HG03196 (cell line): Measurements from ENCODE around the gene DLG2.
A peak's percentile ranks its signal among the peaks of the same experiment; 100 is the strongest.

ENCODE experiments used
- ATAC-seq: cut with Tn5 transposase; IDR thresholded peaks from one replicate; pipeline ENCODE4 v1.9.1; 2021; ENCODE audit not compliant: unreplicated experiment

DLG2 gene

DNA sequence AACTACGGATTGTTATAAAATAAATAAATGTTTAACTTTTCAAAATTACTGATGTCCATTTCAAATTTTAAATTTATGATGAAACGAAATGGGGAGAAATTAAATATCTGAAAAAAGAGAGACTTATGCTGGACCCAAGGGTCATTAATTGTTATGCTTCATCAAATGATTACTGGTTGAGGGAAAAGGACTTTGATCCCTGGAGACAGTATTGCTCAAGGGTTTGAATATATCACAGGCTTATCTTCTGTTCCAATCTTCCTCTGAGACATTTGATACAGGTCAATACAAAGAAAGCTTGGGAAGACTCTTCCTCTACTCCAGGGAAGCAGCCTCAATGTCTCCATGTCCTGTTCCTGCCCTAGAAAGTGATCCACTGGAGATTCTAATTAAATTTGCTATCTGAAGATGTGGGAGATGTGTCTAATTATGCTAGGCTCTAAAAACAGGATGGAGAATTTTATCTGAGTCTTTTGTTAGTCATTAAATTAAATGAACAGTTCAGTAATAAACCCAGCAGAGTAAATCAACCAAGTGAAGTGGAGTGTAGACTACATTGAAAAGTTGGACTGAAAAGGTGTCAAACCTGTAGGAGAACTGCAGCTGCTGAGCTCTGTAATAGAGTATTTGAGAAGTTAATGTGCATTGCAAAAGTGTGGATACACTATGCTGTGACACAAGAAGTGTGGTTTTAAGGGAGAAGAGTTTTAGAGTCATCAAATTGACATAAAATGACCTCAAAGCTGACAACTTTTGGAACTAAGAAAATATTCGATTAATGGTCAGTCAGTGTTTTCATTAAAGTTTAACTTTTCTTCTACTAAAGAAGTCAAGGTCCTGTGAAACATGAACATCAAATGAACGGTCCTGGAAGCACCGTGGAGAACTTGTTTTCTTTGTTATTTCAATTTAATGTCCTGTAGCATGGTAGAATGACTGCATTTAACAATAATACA, 1717.3 kb downstream of the DLG2 start:
- no peak for ATAC-seq

DNA sequence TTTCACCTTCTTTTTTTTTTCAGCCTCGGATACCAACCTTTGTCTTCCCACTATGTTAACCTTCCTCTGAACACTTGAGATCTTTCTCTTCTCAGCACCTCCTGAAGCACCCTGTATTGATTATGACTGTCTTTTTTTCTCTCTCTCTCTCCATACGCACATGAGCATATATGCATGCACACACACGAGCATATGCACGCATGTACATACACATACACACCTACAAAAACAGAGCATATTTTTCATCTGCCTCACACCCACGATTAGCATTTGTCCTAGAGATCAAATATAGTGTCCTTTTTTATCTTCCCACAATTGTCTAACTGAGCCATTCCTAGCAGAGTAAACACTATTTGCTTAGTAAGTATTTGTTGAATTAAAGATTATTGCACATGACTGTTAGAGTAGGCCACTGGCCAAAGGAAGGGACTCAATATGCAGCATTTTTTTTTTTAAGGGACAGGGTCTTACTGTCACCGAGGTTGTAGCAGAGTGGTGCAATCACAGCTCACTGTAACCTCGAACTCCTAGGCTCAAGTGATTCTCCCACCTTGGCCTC, 1718.8 kb downstream of the DLG2 start:
- ATAC-seq, result no peak

DNA sequence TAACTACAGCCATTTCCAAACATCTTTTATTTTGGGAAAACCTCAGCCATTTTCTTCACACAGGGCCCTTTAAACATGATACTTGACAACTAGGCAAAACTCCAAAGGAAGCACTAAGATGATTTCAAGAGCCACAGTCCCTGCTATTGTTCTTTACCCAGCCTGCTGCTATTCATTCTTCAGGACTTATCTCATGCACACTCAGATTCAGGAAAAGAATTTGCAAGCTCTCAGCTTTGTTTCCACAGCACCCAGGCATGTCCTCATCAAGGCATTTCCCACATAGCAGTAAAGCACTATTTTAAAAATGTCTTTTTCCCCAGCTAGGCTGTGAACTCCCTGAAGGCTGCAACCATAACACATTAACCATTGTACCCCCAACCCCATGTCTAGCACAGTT, 1731.6 kb downstream of the DLG2 start:
- ATAC-seq, result no peak

DNA sequence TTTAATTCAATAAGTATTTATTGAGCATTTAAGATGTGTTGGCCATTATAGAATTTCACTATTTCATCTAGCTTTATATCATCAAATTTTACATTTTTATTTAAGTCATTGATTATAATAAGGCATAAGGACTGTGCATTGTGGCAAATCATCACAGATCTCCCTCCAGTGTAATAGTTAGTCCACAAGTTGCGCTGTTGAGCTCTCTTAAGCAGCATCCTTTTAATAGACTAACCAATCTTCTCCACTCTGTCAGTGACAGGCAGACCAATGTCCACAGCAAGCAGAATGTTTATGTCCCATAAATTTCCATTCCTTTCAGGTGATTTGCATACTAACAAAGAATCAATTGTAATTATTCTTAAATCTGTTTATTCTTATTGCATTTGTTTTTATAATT, 1745.7 kb downstream of the DLG2 start:
- ATAC-seq, result no peak

DNA sequence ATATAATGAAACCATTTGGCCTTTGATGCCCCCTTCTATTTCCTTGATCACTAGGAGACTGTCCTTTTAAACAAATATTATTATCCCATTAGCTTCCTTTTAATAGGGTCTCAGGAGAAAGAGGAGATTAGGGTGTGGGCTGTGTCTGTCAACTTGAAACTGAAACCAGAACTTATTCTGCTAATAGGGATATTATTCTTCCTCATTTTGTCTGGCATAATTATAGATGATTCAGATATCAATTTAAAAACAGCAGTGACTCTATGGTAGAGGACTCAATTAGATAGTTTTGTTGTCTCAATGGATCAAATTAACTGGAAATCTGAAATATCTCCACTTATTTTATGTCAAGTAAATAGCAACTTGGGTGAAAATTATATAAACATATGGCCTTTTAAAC, 1756.1 kb downstream of the DLG2 start:
- ATAC-seq, result no peak

DNA sequence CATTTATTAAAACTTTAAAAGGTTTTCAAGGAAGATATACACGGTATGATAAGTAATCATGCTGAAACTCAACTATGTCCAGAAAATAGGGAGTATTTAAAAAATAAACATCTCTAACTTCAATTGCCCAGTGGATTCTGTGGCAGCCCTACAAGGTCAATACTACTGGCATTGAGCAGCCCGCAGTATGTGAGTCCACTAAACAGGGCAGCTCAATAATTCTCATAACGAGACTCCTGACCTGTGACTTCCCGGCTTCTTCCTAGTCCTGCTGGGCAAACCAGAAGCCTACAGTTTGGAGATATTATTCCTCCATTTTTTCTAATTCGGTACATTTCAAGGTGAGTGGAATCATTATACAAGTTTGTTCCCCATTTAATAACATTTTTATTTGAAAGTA, 1760.5 kb downstream of the DLG2 start:
- ATAC-seq, result no peak

DNA sequence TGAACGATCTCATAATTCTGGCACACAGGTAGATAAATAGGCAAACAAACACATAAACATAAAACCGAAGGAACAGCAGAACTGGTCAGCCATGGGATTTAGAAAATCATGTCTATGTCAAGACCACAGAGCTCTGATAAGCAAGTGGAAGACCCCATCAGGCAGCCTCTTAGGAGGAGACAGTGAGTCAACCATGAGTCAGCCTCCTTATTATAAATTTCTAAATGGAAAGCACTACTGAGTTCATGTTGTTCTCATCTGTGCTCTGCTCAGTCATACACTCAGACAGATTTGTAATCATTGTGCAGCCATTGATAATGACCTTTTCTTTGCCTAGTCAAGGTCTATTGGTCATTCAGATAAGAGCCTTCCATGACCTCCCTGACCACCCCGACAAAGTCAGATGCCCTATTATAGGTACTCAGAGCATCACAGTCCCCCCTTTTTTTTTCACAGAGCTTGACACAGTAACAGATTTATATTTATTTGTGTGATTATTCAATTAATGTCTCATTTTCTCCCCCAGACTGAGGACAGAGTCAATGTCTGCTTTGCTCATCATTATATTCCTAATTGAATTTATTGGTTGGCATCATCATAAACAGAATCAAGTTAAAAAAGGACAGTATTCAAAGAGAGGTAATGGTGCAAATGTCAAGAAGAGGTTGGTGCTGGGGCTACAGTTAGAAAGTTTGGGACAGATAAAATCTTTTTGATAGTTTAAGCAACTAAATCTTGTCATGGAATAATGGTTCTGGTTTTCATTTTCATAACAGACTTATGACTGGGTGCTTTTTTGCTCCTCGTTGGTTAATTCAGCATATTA, 1761.3 kb downstream of the DLG2 start:
- no peak for ATAC-seq

DNA sequence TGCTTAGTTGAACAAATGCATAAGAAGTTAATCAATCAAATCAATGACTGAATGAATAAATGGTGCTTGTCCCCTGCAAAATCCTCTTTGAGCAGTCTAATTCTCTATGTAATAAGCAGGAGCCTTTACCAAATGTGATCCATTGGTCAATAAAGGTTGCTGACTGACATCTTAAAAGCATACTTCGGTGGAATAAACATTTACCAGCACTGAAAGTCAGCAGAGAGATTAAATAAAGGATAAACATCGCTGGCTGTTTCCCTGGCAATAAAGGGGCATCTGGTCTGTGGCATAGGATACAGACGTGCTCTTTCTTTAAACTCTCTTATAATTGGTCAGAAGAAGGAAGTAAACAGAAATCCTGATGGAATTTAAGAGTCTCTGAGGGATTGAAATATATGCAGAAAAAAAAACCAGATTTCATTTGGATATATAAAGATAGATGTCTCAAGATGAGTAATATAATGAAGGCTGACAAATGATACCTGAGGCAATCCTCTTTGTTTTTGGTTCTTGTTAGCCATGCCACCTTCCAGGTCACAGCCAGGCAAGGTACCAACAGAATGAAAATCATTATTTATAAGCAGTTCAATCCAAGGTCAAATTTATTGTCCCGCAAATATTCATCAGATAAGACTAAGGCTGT, 1762.6 kb downstream of the DLG2 start:
- no peak for ATAC-seq

DNA sequence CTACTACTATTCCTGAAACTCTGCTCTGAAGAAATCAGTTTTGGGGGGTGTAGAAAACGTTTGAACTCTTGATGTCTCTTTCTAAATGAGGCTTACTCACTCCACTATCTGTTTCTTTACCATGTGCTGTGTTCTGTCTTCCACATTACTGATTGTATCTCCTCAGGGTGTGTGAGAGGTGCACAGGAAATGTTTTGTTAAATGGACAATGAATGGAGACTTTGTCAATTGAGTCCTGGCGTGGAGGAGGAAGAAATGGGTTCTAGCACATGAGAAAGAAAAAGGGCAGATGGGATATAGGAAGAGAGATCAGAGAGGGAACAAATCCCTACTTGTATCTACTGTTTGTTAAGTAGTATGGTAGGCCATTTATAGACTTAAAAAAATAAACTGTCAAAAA, 1763.9 kb downstream of the DLG2 start:
- no peak for ATAC-seq

DNA sequence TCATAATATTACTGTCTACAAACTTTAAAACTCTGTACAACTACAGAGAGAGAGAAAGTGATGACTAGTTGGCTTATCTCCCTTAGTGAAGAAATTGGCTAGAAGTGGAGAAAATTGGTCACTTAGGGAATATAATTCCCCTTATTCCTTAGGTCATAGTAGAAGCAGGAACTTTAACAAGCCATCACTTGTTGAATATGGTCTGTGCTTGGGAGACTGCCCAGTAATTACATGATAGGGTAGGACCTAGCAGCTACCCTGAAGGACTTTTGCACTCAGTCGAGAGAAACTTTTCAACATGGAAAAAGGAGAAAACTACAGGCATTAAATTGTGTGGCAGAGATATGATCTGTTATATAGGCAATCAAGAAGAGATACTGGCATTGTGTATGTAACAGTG, 1764.5 kb downstream of the DLG2 start:
- ATAC-seq, result no peak

DNA sequence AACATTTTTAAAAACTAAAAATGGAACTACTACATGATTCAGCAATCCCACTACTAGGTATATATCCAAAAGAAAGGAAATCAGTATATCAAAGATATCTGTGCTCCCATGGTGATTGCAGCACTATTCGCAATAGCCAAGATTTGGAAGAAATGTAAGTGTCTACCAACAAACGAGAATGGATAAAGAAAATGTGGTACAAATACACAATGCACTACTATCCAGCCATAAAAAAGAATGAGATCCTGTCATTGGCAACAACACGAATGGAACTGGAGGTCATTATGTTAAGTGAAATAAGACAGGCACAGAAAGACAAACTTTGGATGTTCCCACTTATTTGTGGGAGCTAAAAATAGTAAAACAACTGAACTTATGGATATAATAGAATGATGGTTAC, 1765.1 kb downstream of the DLG2 start:
- ATAC-seq, result no peak

DNA sequence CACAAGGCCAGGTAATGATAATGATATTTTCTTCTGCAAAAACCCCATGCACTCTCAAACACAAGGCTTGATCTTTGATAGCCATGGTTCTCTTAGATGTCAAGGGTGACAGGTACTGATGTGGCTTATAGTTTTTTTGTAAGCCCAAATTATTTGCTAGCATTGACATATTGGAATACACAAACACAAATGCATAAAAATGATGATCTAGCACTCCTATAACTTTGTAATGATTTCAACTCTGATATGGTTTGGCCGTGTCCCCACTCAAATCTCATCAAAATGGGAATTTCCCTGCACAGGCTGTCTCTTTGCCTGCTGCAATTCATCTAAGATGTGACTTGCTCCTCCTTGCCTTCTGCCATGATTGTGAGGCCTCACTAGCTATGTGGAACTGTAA, 1768.5 kb downstream of the DLG2 start:
- no peak for ATAC-seq

DNA sequence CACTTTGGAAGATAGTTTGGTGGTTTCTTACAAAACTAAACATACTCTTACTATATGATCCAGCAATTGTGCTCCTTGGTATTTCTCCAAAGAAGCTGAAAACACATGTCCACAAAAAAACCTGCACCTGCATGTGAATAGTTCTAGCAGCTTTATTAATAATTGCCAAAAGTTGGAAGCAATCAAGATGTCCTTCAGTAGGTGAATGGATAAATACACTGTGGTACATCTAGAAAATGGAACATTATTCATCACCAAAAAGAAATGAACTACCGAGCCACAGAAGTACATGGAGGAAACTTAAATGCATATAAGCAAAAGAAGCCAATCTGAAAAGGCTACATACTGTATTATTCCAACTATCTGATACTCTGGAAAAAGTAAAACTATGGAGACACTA, 1771.9 kb downstream of the DLG2 start:
- no peak for ATAC-seq

DNA sequence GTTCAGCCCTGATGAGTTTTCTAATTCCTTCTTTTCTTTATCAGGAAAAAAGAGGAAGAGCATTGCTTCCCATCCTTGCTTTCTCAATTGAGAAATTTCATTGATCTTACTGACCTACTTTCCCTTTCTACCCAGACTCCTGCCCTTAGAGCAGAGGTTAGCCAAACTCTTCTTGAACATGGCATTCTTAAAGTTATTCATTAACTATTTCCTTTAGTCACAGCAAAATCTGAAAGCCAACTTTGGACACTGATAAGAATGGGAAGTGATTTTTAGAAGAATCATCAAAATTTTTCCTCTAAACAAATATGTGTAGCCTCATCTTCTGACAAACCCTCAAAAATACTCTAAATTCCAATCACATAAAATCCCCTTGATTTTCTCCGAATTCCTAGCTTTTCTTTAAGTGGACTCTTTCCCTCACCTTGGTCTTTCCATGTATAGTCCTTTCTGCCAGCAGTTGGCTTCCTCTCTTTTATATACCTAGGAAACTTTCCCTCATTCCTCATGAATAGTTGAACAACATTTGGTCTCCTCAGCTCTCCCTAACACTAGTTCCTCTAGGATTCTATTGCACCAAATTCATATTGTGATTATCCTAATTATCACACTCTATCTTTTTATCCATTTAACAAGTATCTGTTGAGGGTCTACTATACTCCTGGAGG, 1774.2 kb downstream of the DLG2 start:
- ATAC-seq, result no peak

DNA sequence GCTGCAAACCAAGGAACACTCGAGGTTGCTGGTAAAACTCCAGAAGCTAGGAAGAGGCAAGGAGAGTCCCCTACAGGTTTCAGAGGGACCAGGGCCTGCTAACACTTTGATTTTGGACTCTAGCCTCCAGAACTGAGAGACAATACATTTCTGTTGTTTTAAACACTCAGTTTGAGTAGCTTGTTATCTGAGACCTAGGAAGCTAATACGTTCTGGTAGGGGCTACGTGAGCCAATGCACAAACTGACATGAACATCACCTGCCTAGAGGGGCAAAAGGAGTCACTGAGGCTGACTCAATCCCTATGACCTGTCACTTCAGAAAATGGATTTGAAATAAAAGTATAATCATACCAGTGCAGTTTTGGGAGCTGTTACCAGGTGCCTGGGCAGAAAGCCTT, 1775.1 kb downstream of the DLG2 start:
- ATAC-seq, result no peak

DNA sequence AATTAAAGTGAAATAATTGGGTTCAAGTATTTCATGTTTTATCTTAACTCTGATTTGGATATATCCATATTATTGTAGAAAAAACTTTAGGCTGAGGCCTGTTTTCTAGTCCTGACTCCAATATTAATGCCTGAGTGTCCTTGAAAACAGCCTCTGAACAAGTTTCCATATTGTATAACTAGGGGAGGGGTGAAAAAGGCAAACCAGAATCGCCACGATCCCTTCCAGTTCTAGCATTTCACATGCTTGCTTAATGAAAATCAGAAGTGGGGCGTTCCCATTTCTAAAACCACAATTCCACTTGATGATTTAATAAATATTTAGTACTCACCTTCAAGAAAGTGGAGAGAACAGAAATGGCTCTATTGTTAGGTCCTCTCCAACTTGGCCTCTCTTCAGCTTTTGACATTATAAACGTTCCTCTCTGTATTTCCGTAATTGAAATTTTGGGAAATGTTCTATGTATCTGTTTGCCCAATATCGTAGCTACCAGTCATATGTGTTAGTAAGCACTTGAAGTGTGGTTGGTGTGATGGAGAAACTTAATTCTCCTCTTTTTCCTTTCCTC, 1779.6 kb downstream of the DLG2 start:
- no peak for ATAC-seq

DNA sequence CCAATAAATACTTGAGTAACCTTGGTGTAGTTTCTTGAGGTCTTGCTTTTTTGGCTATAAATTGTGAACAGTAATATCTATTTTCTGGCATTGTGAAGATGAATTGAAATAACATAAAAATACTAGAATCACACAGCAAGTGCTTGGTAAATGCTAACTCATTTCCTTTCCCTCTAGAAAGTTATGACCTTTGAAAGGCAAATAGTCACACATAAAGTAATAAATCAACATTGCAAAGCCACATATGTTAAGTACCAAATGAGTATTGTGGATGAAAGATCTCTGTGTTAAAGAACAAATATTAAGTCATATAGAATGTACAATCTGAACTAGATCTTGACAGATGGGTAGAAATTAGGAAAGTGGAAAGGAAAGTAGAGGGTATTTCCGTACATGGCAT, 1781.3 kb downstream of the DLG2 start:
- no peak for ATAC-seq

DNA sequence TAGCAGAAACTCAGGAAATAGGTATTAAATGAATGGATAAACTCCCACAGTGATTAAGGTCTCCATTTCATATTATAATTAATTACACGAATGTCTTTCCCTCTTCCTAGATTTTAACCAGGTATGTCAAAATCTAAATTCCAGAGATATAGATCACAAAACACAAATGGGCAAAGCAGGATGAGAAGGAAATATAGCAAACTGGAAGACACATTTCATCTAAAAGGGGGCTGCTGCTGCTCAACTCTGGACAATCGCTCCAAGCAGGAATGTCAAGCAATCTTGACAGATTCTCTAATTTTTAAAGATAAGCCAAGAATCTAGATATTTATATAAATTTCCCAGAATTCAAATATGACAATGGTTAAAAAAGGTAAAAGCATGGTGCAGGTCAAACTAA, 1786.8 kb downstream of the DLG2 start:
- ATAC-seq, result no peak

DNA sequence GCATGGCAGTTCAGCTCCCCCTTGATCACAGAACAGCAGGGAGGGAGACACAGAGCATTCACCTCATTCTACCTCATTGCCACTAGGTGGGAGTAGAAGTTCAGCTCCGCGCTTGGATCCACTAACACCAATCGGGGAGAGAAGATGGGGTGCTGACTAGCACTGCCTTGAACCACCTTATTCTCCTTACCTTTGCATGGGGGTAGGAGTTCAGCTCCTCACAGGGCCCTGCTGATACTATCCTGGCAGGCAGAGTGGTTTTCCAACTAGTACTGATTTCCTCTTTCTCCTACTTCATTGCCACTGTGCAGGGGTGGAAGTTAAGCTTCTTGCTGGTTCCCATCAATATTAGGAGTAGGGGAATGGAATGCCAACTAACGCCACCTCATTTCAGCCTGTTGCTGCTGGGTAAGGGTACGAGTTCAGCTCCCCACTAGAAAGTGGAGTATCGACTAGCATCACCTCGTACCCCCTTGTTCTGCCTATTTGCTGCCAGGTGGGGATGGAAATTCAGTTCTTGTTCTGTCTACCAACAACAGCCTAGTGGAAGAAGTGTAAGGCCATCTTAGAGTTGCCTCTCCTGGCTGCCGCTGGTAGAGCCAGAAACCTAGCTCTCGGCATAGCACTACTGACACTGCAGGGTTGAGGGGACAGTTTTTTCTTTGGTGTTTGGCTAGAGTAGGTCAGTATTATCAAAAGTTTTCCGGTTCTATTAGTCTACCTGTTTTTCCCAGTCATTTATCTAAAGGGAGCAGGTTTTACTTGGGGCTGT, 1790.1 kb downstream of the DLG2 start:
- ATAC-seq, result peak; percentile 70

DNA sequence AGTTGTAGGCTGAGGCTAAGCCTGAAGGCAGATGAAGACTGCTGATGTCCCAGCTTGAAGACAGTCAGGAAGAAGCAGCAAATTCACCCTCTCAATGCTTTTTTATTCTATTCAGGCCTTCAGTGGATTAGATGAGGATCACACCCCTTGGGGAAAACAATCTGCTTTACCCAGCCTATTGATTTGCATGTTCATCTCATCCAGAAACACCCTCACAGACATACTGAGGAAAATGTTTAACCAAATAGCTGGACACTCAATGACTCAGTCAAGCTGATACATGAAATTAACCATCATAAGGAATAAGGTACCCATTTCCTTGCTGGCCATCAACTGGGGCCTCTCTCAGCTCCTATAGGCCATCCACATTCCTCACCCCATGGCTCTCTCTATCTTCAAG, 1791.1 kb downstream of the DLG2 start:
- no peak for ATAC-seq
